ENCODE data around the gene ESPN. TPM values are rescaled to one million over a fixed set of nuclear protein-coding genes. Genes with fewer than 3 reads are reported as not detected.
"Not testable (repeated sequence)": the region's sequence is repeated elsewhere in the genome, so short reads cannot be mapped to it uniquely, and the experiment has no call there.

ESPN gene
- total RNA-seq, 8 experiments from 2014 or later, result 0.87 to 3.4 (median 1.4) TPM; not detected in 1

DNA sequence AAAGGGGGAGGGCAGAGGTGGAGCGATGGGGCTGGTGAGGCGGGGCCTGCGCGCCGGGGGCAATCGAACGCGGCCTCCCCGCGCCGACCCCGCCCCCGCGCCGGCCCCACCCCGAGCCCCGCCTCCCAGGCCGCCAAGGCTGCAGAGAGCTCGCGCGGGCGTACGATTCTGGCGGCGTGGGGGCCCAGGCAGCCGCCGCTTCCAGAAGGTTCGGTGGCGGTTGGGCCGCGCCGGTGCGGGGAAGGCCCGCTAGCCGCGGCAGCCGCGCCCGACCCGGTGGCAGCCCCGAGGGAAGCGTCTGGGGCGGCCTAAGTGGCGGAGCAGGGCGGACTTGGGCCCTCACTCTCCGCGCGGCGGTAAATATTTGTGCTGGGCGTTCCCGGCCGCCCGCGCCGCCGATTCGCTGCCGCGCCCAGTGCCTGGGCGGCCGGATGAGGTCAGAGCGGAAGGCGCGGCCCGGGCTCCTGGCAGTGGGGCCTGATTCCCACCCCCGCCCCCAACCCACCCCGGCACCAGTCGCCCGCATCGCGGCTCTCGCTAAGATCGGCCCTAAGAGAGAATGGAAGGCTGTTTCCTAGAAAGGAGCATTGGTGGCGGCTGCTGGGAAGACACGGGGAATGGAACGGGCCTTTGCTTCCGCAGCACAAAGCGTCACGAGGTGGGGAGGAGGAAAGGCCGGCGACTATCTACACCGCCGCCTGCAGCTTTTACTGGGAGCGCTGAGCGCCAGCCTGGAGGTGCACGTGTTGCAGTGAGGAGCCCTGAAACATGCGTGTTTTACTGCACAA, 31.0 kb upstream of the ESPN start, which contains the start of gene ACOT7:
ACOT7 (minus strand) TSS at position 368 of the 788 bp plus-strand sequence. CDS start 368 bp downstream, outside the sequence.
- Histone ChIP-seq H3K27ac (peak within 1 kb of the TSS; percentile 93 to 96), H3K4me1 (replicated peaks in 1 of 2) (peaks cover 15 to 18% of the 10 kb centered on the region in 2 donors), H3K4me3 (peak within 1 kb of the TSS; percentile 53 to 88 (median 64))
- peak; percentile 85 to 92 (median 87) for ATAC-seq (replicated peaks in 6 of 8)
- in situ Hi-C loops (cut with MboI; ENCODE audit: low pct_unique_long_range_greater_than_20kb in 2 of 9, low sequenced_read_pairs in 9 of 9, unreplicated experiment in 9 of 9), result no loop called here
- WGBS, 10 experiments, result 0 to 20% (median 0%) methylated on average over 1 to 14 of the region's 87 CpGs; no CpG with 5 or more reads in 4 of the 10 experiments

DNA sequence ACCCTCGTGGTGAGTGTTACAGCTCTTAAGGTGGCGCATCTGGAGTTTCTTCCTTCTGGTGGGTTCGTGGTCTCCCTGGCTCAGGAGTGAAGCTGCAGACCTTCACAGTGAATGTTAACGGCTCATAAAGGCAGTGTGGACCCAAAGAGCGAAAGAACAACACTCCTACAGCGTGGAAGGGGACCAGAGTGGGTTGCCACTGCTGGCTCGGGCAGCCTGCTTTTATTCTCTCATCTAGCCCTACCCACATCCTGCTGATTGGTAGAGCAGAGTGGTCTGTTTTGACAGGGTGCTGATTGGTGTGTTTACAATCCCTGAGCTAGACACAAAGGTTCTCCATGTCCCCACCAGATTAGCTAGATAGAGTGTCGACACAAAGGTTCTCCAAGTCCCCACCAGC, 29.4 kb upstream of the ESPN start:
- H3K4me1 ChIP-seq (replicated peaks in 1 of 2), result peaks cover 15 to 18% of the 10 kb centered on the region in 2 donors
- H3K4me3 ChIP-seq; ATAC-seq (replicated peaks in 6 of 8); H3K27ac ChIP-seq; in situ Hi-C loops (cut with MboI; ENCODE audit: low pct_unique_long_range_greater_than_20kb in 2 of 9, low sequenced_read_pairs in 9 of 9, unreplicated experiment in 9 of 9): not testable (repeated sequence)
- WGBS, 10 experiments, result 81 to 100% (median 99%) methylated on average over 1 to 7 of the region's 8 CpGs; no CpG with 5 or more reads in 2 of the 10 experiments

- ATAC-seq (replicated peaks in 6 of 8); H3K27ac ChIP-seq; H3K4me3 ChIP-seq; in situ Hi-C loops (cut with MboI; ENCODE audit: low pct_unique_long_range_greater_than_20kb in 2 of 9, low sequenced_read_pairs in 9 of 9, unreplicated experiment in 9 of 9): not testable (repeated sequence)
- WGBS, 10 experiments, result 95 to 100% (median 96%) methylated on average over 1 to 15 of the region's 34 CpGs; no CpG with 5 or more reads in 6 of the 10 experiments
- H3K4me1 ChIP-seq (replicated peaks in 1 of 2), result peaks cover 15 to 18% of the 10 kb centered on the region in 2 donors
Observed at GRCh38 chr1:6395781-6396244, 28.8 kb upstream of the ESPN start.

- Histone ChIP-seq H3K27ac (no peak overlapping the region), H3K4me1 (replicated peaks in 1 of 2) (peaks cover 6 to 9% of the 10 kb centered on the region in 2 donors), H3K4me3 (no peak overlapping the region)
- no peak for ATAC-seq (replicated peaks in 6 of 8)
- in situ Hi-C loops (cut with MboI; ENCODE audit: low pct_unique_long_range_greater_than_20kb in 2 of 9, low sequenced_read_pairs in 9 of 9, unreplicated experiment in 9 of 9), result no loop called here
Observed at GRCh38 chr1:6396998-6397397, 27.6 kb upstream of the ESPN start.

GRCh38 chr1:6397844-6398441, 26.6 kb upstream of the ESPN start:
- peaks cover 5 to 6% of the 10 kb centered on the region in 2 donors for H3K4me1 ChIP-seq (replicated peaks in 1 of 2)
- WGBS, 10 experiments, result 7 to 72% (median 59%) methylated on average over 1 to 10 of the region's 10 CpGs
- in situ Hi-C loops (cut with MboI; ENCODE audit: low pct_unique_long_range_greater_than_20kb in 2 of 9, low sequenced_read_pairs in 9 of 9, unreplicated experiment in 9 of 9), result no loop called here

DNA sequence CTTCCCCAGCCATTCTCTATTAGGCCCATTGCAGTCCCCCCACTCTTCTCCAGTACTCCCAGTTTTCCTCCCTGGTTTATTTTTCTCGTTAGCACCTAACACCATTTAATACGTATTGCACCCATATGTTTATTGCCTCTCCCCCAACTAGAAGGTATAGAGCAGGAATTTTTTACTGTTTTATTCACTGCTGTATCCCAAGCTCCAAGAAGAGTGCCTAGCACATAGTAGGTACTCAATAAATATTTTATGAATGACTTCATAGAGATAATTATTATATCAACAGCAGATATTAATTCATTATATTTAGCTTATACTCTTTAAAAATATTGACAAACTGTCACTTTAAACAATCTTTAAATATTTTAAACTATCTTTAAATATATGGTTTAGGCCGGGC, 25.3 kb upstream of the ESPN start:
- WGBS, 10 experiments, result 50 to 100% (median 90%) methylated on average over 1 to 3 of the region's 3 CpGs
- in situ Hi-C loops (cut with MboI; ENCODE audit: low pct_unique_long_range_greater_than_20kb in 2 of 9, low sequenced_read_pairs in 9 of 9, unreplicated experiment in 9 of 9), result no loop called here
- no peak overlapping the region for H3K4me3 ChIP-seq
- no peak overlapping the region for H3K27ac ChIP-seq
- peaks cover 3% of the 10 kb centered on the region in 2 donors for H3K4me1 ChIP-seq (replicated peaks in 1 of 2)
- no peak for ATAC-seq (replicated peaks in 6 of 8)

More at GRCh38 chr1:6397844-6398441, 26.6 kb upstream of the ESPN start:
- Histone ChIP-seq H3K27ac (no peak overlapping the region), H3K4me3 (no peak overlapping the region)
- no peak for ATAC-seq (replicated peaks in 6 of 8)

DNA sequence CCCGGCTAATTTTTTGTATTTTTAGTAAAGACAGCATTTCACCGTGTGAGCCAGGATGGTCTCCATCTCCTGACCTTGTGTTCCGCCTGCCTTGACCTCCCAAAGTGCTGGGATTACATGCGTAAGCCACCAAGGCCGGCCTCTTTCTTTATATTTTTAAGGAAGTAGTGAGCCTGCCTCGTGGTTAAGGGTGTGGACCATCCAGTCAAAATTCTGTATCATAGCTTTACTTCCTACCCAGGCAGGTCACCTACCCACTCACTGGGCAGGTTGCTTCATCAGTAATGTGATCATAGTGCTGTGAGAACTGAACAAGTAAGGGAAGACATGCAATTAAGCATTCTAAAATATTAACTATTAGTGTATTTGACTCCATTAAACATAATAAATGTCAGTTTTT, 22.9 kb upstream of the ESPN start:
- H3K27ac ChIP-seq, result no peak overlapping the region
- ATAC-seq (replicated peaks in 6 of 8), result no peak
- no peaks in the 10 kb centered on the region for H3K4me1 ChIP-seq (replicated peaks in 1 of 2)
- no peak overlapping the region for H3K4me3 ChIP-seq
- in situ Hi-C loops (cut with MboI; ENCODE audit: low pct_unique_long_range_greater_than_20kb in 2 of 9, low sequenced_read_pairs in 9 of 9, unreplicated experiment in 9 of 9), result no loop called here
- 42 to 100% (median 74%) methylated on average over 1 to 6 of the region's 6 CpGs; no CpG with 5 or more reads in 3 of the 10 experiments for WGBS, 10 experiments

GRCh38 chr1:6408023-6408422, 16.6 kb upstream of the ESPN start:
- in situ Hi-C loops (cut with MboI; ENCODE audit: low pct_unique_long_range_greater_than_20kb in 2 of 9, low sequenced_read_pairs in 9 of 9, unreplicated experiment in 9 of 9), result no loop called here

DNA sequence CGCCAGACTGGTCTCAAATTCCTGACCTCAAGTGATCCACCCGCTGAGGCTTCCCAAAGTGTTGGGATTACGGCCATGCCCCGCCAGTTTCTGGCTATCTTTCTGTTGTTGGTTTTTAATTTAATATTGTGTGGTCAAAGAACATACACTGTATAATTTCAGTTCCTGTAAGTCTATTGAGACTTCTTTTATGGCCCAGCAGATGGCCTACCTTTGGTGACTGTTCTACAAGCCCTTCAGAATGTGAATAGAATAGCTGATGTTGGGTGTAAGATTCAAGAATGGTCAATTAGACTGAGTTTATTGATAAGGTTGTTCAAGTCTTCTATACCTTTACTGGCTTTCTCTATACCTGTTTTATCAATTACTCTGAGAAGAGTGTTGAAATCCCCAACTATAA, 15.5 kb upstream of the ESPN start:
- WGBS, 10 experiments, result 0 to 100% (median 83%) methylated on average over 1 to 4 of the region's 4 CpGs; no CpG with 5 or more reads in 1 of the 10 experiments
- H3K4me1 ChIP-seq (replicated peaks in 1 of 2), result no peaks in the 10 kb centered on the region
- ATAC-seq (replicated peaks in 6 of 8), result no peak
- in situ Hi-C loops (cut with MboI; ENCODE audit: low pct_unique_long_range_greater_than_20kb in 2 of 9, low sequenced_read_pairs in 9 of 9, unreplicated experiment in 9 of 9), result no loop called here
- no peak overlapping the region for H3K4me3 ChIP-seq
- H3K27ac ChIP-seq, result no peak overlapping the region

More at GRCh38 chr1:6408023-6408422, 16.6 kb upstream of the ESPN start:
- WGBS, 10 experiments, result 56 to 90% (median 80%) methylated on average over 1 to 6 of the region's 6 CpGs; no CpG with 5 or more reads in 2 of the 10 experiments
- no peaks in the 10 kb centered on the region for H3K4me1 ChIP-seq (replicated peaks in 1 of 2)
- no peak overlapping the region for H3K27ac ChIP-seq
- H3K4me3 ChIP-seq, result no peak overlapping the region
- ATAC-seq (replicated peaks in 6 of 8), result no peak

DNA sequence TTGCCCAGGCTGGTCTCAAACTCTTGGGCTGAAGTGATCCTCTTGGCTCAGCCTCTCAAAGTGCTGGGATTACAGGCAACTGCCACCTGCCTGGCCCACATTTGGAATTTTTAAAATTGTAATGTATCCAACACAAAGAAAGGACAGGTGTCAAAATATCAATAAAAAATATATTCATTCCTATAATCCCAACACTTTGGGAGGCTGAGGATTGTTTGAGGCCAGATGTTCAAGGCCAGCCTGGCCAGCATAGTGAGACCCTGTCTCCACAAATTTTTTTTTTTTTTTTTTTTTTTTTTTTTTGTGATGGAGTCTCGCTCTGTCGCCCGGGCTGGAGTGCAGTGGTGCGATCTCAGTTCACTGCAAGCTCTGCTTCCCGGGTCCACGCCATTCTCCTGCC, 14.8 kb upstream of the ESPN start:
- no peak overlapping the region for H3K4me3 ChIP-seq
- WGBS, 10 experiments, result 60 to 97% (median 88%) methylated on average over 1 to 6 of the region's 6 CpGs; no CpG with 5 or more reads in 5 of the 10 experiments
- ATAC-seq (replicated peaks in 6 of 8), result no peak
- H3K27ac ChIP-seq, result no peak overlapping the region
- H3K4me1 ChIP-seq (replicated peaks in 1 of 2), result peaks cover 3 to 6% of the 10 kb centered on the region in 2 donors
- in situ Hi-C loops (cut with MboI; ENCODE audit: low pct_unique_long_range_greater_than_20kb in 2 of 9, low sequenced_read_pairs in 9 of 9, unreplicated experiment in 9 of 9), result no loop called here

DNA sequence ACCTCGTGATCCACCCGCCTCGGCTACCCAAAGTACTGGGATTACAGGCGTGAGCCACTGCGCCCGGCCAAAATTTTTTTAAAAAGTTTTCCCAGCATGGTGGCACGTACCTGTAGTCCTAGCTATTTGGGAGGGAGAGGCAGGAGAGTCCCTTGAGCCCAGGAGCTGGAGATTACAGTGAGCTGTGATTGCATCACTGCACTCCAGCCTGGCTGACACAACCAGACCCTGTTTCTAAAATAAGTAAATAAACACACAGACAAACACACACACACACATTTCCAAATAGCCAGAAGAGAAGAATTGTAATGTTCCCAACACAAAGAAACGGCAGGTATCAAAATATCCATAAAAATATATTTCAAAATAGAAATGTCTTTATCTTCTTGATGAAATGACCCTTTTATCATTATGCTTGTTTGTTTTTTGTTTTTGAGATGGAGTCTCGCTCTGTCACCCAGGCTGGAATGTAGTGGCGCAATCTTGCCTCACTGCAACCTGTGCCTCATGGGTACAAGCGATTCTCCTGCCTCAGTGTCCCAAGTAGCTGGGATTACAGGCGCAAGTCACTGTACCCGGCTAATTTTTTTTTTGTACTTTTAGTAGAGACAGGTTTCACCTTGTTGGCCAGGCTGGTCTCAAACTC, 14.2 kb upstream of the ESPN start:
- no peak overlapping the region for H3K4me3 ChIP-seq
- in situ Hi-C loops (cut with MboI; ENCODE audit: low pct_unique_long_range_greater_than_20kb in 2 of 9, low sequenced_read_pairs in 9 of 9, unreplicated experiment in 9 of 9), result no loop called here
- H3K4me1 ChIP-seq (replicated peaks in 1 of 2), result peaks cover 3 to 6% of the 10 kb centered on the region in 2 donors
- no peak for ATAC-seq (replicated peaks in 6 of 8)
- WGBS, 10 experiments, result 13 to 100% (median 64%) methylated on average over 1 to 12 of the region's 13 CpGs
- no peak overlapping the region for H3K27ac ChIP-seq

- in situ Hi-C loops (cut with MboI; ENCODE audit: low pct_unique_long_range_greater_than_20kb in 2 of 9, low sequenced_read_pairs in 9 of 9, unreplicated experiment in 9 of 9), result no loop called here
- ATAC-seq (replicated peaks in 6 of 8), result peak in 2 of 8 experiments; percentile 11 to 70
- Histone ChIP-seq H3K4me3 (no peak overlapping the region), H3K4me1 (replicated peaks in 1 of 2) (peaks cover 3 to 6% of the 10 kb centered on the region in 2 donors), H3K27ac (no peak overlapping the region)
- 20 to 80% (median 57%) methylated on average over 2 to 6 of the region's 6 CpGs; no CpG with 5 or more reads in 1 of the 10 experiments for WGBS, 10 experiments
Observed at GRCh38 chr1:6412896-6413295, 11.7 kb upstream of the ESPN start.

DNA sequence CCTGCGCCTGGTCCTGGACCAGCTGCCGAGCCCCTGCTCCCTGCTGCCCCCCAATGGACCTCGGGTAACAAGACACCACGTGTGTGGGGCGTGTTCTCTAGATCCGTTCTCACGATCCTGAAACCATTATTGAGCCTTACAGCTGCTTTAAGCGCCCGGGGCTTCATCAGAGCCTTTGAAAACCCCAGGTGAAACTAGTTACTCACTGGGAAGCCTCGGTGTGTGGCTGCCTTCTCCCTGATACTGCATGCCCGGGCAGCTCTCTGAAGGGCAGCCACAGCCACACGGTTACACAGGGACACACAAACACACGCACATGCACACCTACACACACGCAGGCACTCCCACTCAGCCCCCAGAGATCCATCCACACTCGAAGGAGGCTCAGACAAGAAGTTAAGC, 10.1 kb upstream of the ESPN start:
- in situ Hi-C loops (cut with MboI; ENCODE audit: low pct_unique_long_range_greater_than_20kb in 2 of 9, low sequenced_read_pairs in 9 of 9, unreplicated experiment in 9 of 9), result no loop called here
- WGBS, 10 experiments, result 5 to 20% (median 10%) methylated on average over 2 to 12 of the region's 15 CpGs; no CpG with 5 or more reads in 4 of the 10 experiments
- Histone ChIP-seq H3K4me1 (replicated peaks in 1 of 2) (peaks cover 6 to 8% of the 10 kb centered on the region in 2 donors), H3K27ac (no peak overlapping the region), H3K4me3 (no peak overlapping the region)
- peak; percentile 59 to 95 (median 74) for ATAC-seq (replicated peaks in 6 of 8)

Data from motor neuron (in vitro differentiated cells).